Ishikawa (cell line): ENCODE measurements around the gene PTPRN2.

Source experiments
- CREB1 ChIP-seq: IDR thresholded peaks from 2 replicates; pipeline ENCODE4 v1.6.1; 2012; ENCODE audit warnings: low read depth
- EP300 ChIP-seq: IDR thresholded peaks from 2 replicates; pipeline ENCODE4 v1.6.1; 2012; ENCODE audit warnings: borderline replicate concordance
- FOXM1 ChIP-seq: IDR thresholded peaks from 2 replicates; pipeline ENCODE4 v1.6.1; 2012; ENCODE audit warnings: low read depth, borderline replicate concordance
- NFIC ChIP-seq: IDR thresholded peaks from 2 replicates; pipeline ENCODE4 v1.6.1; 2012
- RAD21 ChIP-seq: IDR thresholded peaks from 2 replicates; pipeline ENCODE4 v1.6.1; 2012; ENCODE audit warnings: low read depth
- TAF1 ChIP-seq: IDR thresholded peaks from 2 replicates; pipeline ENCODE4 v1.6.1; 2012; ENCODE audit warnings: low read depth, mild to moderate bottlenecking
- TEAD4 ChIP-seq: IDR thresholded peaks from 2 replicates; pipeline ENCODE4 v1.6.1; 2012
- YY1 ChIP-seq: IDR thresholded peaks from 2 replicates; pipeline ENCODE4 v1.6.1; 2012; ENCODE audit warnings: low read depth
- TF ChIP-seq, protein P1 (sequence below): IDR thresholded peaks from 2 replicates; pipeline ENCODE4 v1.6.1; 2012
- TF ChIP-seq, protein P2 (sequence below): IDR thresholded peaks from 2 replicates; pipeline ENCODE4 v1.6.1; 2012
- TF ChIP-seq, protein P3 (sequence below): IDR thresholded peaks from 2 replicates; pipeline ENCODE4 v1.6.1; 2012; ENCODE audit warnings: low read depth, mild to moderate bottlenecking

DNA sequence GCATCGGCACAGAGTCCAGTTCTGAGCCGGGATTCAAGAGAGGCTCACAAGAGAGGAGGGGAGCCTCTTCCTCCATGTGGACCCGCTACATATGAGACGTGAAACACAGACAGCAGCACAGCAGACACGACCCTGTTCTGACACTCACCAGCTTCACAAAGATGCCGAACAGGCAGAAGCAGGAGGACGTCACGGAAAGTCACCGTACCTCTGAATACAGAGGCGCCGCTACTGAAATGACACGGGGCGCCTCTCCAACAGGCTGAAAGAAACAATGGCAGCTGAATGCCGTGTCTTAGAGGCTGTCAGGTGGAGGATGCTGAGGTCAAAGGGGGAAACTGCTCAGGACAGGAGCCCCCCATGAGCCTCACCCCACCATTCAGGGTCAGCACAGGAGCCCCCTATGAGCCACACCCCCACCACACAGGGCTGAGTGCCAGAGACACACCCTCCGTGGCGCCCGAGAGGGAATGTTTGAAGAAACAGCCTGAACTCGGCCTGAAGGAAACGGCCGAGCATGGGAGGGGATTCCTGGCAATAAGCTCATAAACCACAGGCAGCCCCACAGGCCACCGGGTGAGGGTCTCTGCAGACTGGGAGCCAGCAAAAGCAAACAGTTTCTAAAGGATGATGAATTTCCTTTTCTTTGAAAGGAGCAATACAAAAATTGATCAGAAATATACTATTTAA, 510.3 kb downstream of the PTPRN2 start:
- no peak for TF ChIP-seq EP300
- TF ChIP-seq TEAD4: no peak
- no peak for TF ChIP-seq RAD21
- no peak for TF ChIP-seq TAF1
- TF ChIP-seq, protein P1, sequence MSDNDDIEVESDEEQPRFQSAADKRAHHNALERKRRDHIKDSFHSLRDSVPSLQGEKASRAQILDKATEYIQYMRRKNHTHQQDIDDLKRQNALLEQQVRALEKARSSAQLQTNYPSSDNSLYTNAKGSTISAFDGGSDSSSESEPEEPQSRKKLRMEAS: no peak
- TF ChIP-seq CREB1: no peak
- TF ChIP-seq YY1: no peak
- no peak for TF ChIP-seq NFIC
- TF ChIP-seq, protein P2, sequence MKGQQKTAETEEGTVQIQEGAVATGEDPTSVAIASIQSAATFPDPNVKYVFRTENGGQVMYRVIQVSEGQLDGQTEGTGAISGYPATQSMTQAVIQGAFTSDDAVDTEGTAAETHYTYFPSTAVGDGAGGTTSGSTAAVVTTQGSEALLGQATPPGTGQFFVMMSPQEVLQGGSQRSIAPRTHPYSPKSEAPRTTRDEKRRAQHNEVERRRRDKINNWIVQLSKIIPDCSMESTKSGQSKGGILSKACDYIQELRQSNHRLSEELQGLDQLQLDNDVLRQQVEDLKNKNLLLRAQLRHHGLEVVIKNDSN: no peak
- TF ChIP-seq, protein P3, sequence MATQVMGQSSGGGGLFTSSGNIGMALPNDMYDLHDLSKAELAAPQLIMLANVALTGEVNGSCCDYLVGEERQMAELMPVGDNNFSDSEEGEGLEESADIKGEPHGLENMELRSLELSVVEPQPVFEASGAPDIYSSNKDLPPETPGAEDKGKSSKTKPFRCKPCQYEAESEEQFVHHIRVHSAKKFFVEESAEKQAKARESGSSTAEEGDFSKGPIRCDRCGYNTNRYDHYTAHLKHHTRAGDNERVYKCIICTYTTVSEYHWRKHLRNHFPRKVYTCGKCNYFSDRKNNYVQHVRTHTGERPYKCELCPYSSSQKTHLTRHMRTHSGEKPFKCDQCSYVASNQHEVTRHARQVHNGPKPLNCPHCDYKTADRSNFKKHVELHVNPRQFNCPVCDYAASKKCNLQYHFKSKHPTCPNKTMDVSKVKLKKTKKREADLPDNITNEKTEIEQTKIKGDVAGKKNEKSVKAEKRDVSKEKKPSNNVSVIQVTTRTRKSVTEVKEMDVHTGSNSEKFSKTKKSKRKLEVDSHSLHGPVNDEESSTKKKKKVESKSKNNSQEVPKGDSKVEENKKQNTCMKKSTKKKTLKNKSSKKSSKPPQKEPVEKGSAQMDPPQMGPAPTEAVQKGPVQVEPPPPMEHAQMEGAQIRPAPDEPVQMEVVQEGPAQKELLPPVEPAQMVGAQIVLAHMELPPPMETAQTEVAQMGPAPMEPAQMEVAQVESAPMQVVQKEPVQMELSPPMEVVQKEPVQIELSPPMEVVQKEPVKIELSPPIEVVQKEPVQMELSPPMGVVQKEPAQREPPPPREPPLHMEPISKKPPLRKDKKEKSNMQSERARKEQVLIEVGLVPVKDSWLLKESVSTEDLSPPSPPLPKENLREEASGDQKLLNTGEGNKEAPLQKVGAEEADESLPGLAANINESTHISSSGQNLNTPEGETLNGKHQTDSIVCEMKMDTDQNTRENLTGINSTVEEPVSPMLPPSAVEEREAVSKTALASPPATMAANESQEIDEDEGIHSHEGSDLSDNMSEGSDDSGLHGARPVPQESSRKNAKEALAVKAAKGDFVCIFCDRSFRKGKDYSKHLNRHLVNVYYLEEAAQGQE: no peak
- no peak for TF ChIP-seq FOXM1
